Measurements from ENCODE around the gene PIK3CA.

DNA sequence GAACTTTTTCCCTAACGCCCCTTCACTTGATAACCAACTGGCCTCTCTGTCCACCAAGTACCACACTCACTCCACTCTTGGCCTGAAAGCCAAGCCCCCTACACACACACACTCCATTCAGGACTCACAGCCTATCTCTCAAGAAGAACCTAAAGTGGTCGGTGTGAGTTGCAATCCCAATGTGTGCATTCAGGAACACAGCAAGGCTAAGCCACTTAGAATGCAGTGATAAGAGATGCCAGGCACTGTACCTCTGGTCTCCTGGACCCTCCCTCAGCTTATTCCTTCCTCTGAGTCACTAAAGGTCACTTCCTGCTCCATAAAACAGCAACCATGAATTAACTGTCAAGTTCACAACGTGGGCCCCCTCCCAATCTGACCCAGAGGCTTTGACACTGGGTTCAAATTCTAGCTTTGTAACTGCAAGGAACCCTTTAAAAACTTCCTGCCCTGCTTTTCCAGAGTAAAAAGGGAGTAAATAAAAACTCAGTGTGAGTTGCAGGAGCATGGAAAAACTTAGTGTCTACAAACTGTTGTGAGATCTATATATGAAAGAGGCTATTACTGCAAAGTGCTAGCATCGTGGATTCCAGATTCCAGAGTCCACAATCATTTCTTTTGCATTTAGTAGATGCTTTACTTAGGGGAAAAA, 120.4 kb downstream of the PIK3CA start:
- TF ChIP-seq CTCF (IDR thresholded peaks at IDR 0.05), result no peak
- TF ChIP-seq REST (IDR thresholded peaks at IDR 0.05; ENCODE audit: insufficient read depth in 1 of 2, low read depth in 2 of 2, low read length in 1 of 2), result no peak
- no peak for TF ChIP-seq POLR2AphosphoS5 (IDR thresholded peaks at IDR 0.05; ENCODE audit: low read depth, low read length)
- TF ChIP-seq SIN3A (IDR thresholded peaks at IDR 0.05; ENCODE audit: borderline replicate concordance, insufficient read depth, low read depth, low read length), result no peak
